ENCODE results near the gene UCN. TPM values are rescaled to one million over a fixed set of nuclear protein-coding genes. Genes with fewer than 3 reads are reported as not detected.
"Not testable (repeated sequence)": the region's sequence is repeated elsewhere in the genome, so short reads cannot be mapped to it uniquely, and the experiment has no call there.

Gene UCN
- total RNA-seq, 1 experiment from 2014 or later: 3.6 TPM

DNA sequence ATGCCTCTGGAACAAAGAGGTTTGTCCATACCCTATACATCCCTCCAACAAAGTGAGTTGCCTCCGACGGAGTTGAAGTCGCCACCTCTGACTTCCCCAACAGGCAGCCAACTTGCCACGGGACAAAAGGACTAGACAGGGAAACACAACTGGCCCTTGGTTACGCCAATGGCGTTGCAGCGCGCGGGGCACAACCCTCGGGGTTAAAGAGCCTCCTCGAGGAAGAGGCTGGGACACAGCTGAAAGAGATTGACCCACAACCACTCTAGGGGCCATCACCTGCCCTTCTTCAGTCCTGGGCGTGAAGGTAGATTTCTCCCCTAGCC, 47.8 kb upstream of the UCN start:
- Histone ChIP-seq H3F3A (ENCODE audit: low read length, unreplicated experiment) (no peaks in the 10 kb centered on the region), H3K27me3 (ENCODE audit: low read length) (no peaks in the 10 kb centered on the region), H3K4me2 (ENCODE audit: low read length) (peak overlapping the region; percentile 91), H3K9me3 (ENCODE audit: low read length) (no peaks in the 10 kb centered on the region), H3K9me2 (replicated peaks; ENCODE audit: low read length) (no peaks in the 10 kb centered on the region), H3K79me2 (ENCODE audit: low read length) (peaks cover 73% of the 10 kb centered on the region), H3K4me1 (ENCODE audit: insufficient read depth, low read length) (peaks cover 28% of the 10 kb centered on the region), H3K9ac (ENCODE audit: low read length) (peak overlapping the region; percentile 95), H4K20me1 (ENCODE audit: low read length) (peaks cover 13% of the 10 kb centered on the region), H3K36me3 (ENCODE audit: low read depth, low read length) (no peaks in the 10 kb centered on the region), H2AFZ (ENCODE audit: low read length) (peak overlapping the region; percentile 84), H3K4me3 (ENCODE audit: low read length) (peak overlapping the region; percentile 77), H3K27ac (ENCODE audit: low read length) (peak overlapping the region; percentile 94)
- ChIA-PET CTCF (no interaction called here), POLR2A (ENCODE audit: unreplicated experiment) (no interaction called here)
- DNase-seq (peak; percentile 53), ATAC-seq (peak; percentile 49)
- TF ChIP-seq, protein P1, sequence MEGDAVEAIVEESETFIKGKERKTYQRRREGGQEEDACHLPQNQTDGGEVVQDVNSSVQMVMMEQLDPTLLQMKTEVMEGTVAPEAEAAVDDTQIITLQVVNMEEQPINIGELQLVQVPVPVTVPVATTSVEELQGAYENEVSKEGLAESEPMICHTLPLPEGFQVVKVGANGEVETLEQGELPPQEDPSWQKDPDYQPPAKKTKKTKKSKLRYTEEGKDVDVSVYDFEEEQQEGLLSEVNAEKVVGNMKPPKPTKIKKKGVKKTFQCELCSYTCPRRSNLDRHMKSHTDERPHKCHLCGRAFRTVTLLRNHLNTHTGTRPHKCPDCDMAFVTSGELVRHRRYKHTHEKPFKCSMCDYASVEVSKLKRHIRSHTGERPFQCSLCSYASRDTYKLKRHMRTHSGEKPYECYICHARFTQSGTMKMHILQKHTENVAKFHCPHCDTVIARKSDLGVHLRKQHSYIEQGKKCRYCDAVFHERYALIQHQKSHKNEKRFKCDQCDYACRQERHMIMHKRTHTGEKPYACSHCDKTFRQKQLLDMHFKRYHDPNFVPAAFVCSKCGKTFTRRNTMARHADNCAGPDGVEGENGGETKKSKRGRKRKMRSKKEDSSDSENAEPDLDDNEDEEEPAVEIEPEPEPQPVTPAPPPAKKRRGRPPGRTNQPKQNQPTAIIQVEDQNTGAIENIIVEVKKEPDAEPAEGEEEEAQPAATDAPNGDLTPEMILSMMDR (conservative IDR thresholded peaks at IDR 0.05; ENCODE audit: low read depth, low read length): no peak
- TF ChIP-seq EZH2 (IDR thresholded peaks at IDR 0.05; ENCODE audit: low read length, unreplicated experiment) (no peak), EZH2phosphoT487 (IDR thresholded peaks at IDR 0.05; ENCODE audit: borderline replicate concordance, low read length) (no peak)
- intact Hi-C loops (cut with micrococcal nuclease): loop anchor here (1.0 kb wide), 2 partner anchors 14 to 35 kb away; partner anchors contain the start of genes EIF2B4 and SNX17
- no TSS peak for BruUV-seq (replicated peaks)

DNA sequence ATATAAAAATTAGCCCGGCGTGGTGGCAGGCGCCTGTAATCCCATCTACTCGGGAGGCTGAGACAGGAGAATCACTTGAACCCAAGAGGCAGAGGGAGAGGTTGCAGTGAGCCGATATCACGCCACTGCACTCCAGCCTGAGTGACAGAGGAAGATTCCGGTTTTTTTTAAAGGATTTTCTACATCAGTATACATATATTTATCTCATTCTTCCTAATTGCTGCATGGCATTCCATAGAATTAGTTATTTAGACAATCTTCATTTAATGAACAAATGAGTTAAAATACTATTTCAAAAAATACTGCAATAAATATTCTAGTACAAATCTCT, 46.3 kb upstream of the UCN start:
- Histone ChIP-seq H3K9ac (ENCODE audit: low read length) (no peak overlapping the region), H3K36me3 (ENCODE audit: low read depth, low read length) (no peaks in the 10 kb centered on the region), H3K4me1 (ENCODE audit: insufficient read depth, low read length) (peaks cover 28% of the 10 kb centered on the region), H3K9me3 (ENCODE audit: low read length) (no peaks in the 10 kb centered on the region), H4K20me1 (ENCODE audit: low read length) (peaks cover 13% of the 10 kb centered on the region), H3K9me2 (replicated peaks; ENCODE audit: low read length) (no peaks in the 10 kb centered on the region), H3K4me2 (ENCODE audit: low read length) (peak overlapping the region; percentile 91), H3K27me3 (ENCODE audit: low read length) (no peaks in the 10 kb centered on the region), H3K4me3 (ENCODE audit: low read length) (peak overlapping the region; percentile 77), H3F3A (ENCODE audit: low read length, unreplicated experiment) (no peaks in the 10 kb centered on the region), H3K79me2 (ENCODE audit: low read length) (peaks cover 87% of the 10 kb centered on the region), H3K27ac (ENCODE audit: low read length) (no peak overlapping the region), H2AFZ (ENCODE audit: low read length) (no peak overlapping the region)
- ATAC-seq: no peak
- BruUV-seq (replicated peaks): no TSS peak
- ChIA-PET POLR2A (ENCODE audit: unreplicated experiment) (interaction anchor here (0.7 kb wide), 1 partner anchor 26 kb away, joined by 4 read pairs; the partner anchor contains the start of gene ZNF513), CTCF (no interaction called here)
- intact Hi-C loops (cut with micrococcal nuclease): no loop called here
- no peak for DNase-seq
- TF ChIP-seq EZH2 (IDR thresholded peaks at IDR 0.05; ENCODE audit: low read length, unreplicated experiment) (no peak), EZH2phosphoT487 (IDR thresholded peaks at IDR 0.05; ENCODE audit: borderline replicate concordance, low read length) (no peak)
- TF ChIP-seq, protein P1 (conservative IDR thresholded peaks at IDR 0.05; ENCODE audit: low read depth, low read length): no peak

DNA sequence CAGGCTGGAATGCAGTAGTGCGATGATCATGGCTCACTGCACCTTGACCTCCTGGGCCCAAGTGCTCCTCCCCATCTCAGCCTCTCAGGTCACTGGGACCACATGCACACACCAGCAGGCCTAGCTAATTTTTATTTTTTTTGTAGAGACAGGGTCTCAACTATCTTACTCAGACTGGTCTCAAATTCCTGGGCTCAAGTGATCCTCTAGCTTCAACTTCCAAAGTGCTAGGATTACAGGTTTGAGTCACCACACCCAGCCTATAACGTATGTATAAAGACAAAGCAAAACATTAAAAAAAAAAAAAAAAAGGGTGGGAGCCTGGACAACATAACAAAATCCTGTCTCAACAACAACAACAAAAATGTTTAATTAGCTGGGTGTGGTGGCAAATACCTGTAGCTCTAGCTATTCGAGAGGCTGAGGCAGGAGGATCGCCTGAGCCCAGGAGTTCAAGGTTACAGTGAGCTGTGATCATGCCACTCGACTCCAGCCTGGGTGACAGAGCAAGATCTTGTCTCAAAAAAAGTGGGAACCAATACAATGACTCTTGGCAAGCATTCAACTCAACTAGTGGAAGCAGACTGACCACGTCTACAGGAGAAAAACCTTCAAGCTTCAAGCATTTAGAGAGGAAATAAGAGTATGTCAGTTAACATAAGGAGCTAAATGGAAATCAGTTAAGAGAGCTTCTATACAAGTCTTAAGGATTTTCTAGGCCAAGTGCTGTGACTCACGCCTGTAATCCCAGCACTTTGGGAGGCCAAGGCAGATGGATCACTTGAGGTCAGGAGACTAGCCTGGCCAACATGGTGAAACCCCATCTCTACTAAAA, 45.7 kb upstream of the UCN start:
- Histone ChIP-seq H2AFZ (ENCODE audit: low read length) (no peak overlapping the region), H3F3A (ENCODE audit: low read length, unreplicated experiment) (no peaks in the 10 kb centered on the region), H3K4me2 (ENCODE audit: low read length) (peak overlapping the region; percentile 91), H3K27me3 (ENCODE audit: low read length) (no peaks in the 10 kb centered on the region), H3K4me3 (ENCODE audit: low read length) (peak overlapping the region; percentile 77; the same call in 1 of the 2 replicates), H3K4me1 (ENCODE audit: insufficient read depth, low read length) (peaks cover 28% of the 10 kb centered on the region), H3K36me3 (ENCODE audit: low read depth, low read length) (no peaks in the 10 kb centered on the region), H3K9me2 (replicated peaks; ENCODE audit: low read length) (no peaks in the 10 kb centered on the region), H3K9me3 (ENCODE audit: low read length) (no peaks in the 10 kb centered on the region), H3K27ac (ENCODE audit: low read length) (peak overlapping the region; percentile 36; the same call in 1 of the 2 replicates), H4K20me1 (ENCODE audit: low read length) (peaks cover 13% of the 10 kb centered on the region), H3K9ac (ENCODE audit: low read length) (no peak overlapping the region), H3K79me2 (ENCODE audit: low read length) (peaks cover 92% of the 10 kb centered on the region)
- BruUV-seq (replicated peaks): no TSS peak
- intact Hi-C loops (cut with micrococcal nuclease): no loop called here
- no peak for ATAC-seq
- DNase-seq: peak; percentile 35
- no peak for TF ChIP-seq EZH2 (IDR thresholded peaks at IDR 0.05; ENCODE audit: low read length, unreplicated experiment)
- TF ChIP-seq EZH2phosphoT487 (IDR thresholded peaks at IDR 0.05; ENCODE audit: borderline replicate concordance, low read length): no peak
- TF ChIP-seq, protein P1 (conservative IDR thresholded peaks at IDR 0.05; ENCODE audit: low read depth, low read length): no peak
- ChIA-PET CTCF (interaction anchor here (0.7 kb wide), 1 partner anchor 330 kb away, joined by 3 read pairs; no protein-coding TSS in a partner anchor), POLR2A (ENCODE audit: unreplicated experiment) (interaction anchor here (0.6 to 0.7 kb wide), 2 partner anchors 27 to 536 kb away, joined by 4 to 12 read pairs; partner anchors contain the start of genes BABAM2, RBKS and ZNF513)

DNA sequence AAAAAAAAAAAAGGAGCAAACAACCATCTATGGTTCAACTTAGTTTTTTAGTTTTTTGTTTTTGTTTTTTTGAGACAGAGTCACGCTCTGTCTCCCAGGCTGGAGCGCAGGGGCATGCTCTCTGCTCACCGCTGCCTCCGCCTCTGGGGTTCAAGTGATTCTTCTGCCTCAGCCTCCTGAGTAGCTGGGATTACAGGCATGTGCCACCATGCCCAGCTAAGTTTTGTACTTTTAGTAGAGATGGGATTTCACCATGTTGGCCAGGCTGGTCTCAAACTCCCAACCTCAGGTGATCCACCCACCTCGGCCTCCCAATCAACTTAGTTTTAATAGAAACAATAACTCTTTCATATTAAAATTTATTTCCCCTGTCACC, 45.1 kb upstream of the UCN start:
- peaks cover 28% of the 10 kb centered on the region for H3K4me1 ChIP-seq (ENCODE audit: insufficient read depth, low read length)
- DNase-seq; POLR2A ChIA-PET (ENCODE audit: unreplicated experiment); CTCF ChIA-PET; H3K27ac ChIP-seq (ENCODE audit: low read length); H2AFZ ChIP-seq (ENCODE audit: low read length); H3K27me3 ChIP-seq (ENCODE audit: low read length); H3K9me3 ChIP-seq (ENCODE audit: low read length); ATAC-seq; H3K36me3 ChIP-seq (ENCODE audit: low read depth, low read length); BruUV-seq (replicated peaks); H3F3A ChIP-seq (ENCODE audit: low read length, unreplicated experiment); intact Hi-C loops (cut with micrococcal nuclease); H3K9ac ChIP-seq (ENCODE audit: low read length); H3K4me3 ChIP-seq (ENCODE audit: low read length); H3K9me2 ChIP-seq (replicated peaks; ENCODE audit: low read length): not testable (repeated sequence)
- peaks cover 13% of the 10 kb centered on the region for H4K20me1 ChIP-seq (ENCODE audit: low read length)
- H3K4me2 ChIP-seq (ENCODE audit: low read length): peak overlapping the region; percentile 91; the same call in 1 of the 2 replicates
- H3K79me2 ChIP-seq (ENCODE audit: low read length): peaks cover 91% of the 10 kb centered on the region

Data from PC-3 (cell line).